CD4-positive, alpha-beta T cell treated with Interleukin-15 for 1 hour (primary cell): Measurements from ENCODE around the gene RNF220.

Source experiments
- DNase-seq: peaks from one replicate; pipeline ENCODE4 v3.0.0-alpha.2; 2020

The RNF220 gene

DNA sequence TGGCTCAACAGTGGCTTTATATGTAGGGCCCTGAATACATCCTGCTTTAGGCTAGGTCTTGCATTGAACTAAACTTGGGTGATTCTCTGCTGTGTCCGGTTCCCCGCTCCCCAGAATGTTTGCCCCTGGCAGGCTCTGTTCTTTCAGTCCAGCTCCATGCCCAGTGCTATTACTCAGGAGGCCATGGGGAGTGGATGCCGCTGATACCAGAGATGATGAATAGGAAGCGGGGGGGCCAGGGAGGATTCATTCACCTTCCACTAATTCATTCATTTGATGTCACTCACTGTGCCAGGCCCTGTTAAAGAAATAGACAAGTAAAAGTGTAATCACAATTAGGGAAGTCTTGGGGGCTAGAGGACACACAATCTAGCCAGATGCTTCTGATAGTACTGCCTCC lies 185.4 kb downstream of the RNF220 start:
- no peak for DNase-seq

DNA sequence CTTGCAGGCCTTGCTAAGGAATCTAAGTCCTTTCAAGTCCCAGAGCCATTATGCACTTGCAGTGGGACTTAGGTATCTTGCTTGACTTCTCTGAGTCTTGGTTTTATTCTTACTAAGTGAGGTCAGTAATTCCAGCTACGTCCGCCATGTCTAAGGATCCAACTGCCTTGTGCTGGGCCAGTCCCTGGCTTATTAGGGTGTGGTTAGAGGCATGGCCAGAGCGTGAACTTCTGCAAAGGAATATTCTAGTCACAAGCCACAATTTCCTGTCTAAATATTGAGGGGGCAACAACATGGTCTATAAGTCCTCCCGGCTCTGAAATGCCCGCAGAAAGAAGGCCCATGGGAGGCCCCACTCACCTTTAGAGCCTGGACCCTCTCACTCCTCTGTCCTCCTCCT lies 186.3 kb downstream of the RNF220 start:
- no peak for DNase-seq

DNA sequence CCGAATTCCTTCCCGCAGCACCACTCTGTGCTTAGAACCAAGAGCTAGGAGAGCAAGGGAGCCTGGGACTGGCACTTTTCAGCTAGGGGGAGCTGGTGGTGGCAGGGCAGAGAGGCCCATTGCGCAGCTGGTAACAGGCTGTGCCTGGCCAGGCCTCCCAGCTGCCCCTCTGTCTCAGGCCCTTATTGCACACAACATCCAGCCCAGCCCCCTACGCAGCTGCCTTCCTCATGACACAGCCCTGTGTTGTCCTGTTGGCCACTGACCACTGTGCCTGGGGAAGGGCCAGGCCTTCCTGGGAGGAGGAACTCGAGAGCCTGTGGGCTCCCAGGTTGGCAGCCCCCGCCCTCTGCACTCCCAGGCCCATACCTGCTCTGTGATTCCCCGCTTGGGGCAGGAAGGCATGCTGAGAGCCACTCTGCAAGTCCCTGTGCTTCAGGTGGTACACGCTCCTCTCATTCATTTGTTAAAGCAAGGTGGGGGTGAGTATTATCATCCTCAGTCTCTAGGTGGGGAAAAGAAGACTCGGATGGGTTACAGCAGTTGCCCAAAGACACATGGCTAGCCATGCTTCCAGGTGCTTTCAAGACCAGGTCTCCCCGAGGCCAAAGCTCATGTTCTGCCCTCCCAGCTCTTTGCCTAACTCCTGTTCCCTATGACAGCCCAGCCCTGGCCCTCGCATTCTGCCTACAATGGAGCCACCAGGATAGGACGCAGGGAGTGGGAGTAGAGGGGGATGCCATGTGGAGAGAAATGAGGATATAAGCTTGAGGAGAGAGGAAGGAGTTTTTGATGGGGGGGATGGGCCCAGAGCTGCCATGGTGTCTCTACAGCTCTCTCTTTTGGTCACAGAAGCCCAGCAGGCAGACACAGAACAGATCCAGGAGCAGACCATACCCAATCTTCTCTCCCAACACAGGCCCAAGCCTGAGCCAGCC lies 187.4 kb downstream of the RNF220 start:
- DNase-seq = no peak

DNA sequence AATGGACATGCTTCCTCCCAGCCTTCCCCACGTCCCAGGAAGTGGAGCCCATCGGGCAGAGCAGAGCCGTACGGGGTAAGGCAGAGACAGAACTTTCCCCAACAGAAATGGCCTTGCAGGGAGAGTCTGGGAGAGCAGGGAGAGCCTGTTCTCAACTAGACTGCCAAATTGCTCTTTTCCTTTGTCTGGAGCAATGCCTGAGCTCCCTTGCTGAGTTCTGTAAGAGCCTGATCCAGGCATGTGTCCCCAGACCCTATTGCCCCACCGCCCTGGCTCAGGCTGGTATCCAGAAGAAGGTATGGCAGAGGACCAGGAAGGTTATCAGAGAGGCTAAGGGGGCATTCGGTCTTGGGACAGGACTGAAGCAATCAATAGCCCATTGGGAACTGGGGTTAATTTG lies 189.3 kb downstream of the RNF220 start:
- DNase-seq = no peak

DNA sequence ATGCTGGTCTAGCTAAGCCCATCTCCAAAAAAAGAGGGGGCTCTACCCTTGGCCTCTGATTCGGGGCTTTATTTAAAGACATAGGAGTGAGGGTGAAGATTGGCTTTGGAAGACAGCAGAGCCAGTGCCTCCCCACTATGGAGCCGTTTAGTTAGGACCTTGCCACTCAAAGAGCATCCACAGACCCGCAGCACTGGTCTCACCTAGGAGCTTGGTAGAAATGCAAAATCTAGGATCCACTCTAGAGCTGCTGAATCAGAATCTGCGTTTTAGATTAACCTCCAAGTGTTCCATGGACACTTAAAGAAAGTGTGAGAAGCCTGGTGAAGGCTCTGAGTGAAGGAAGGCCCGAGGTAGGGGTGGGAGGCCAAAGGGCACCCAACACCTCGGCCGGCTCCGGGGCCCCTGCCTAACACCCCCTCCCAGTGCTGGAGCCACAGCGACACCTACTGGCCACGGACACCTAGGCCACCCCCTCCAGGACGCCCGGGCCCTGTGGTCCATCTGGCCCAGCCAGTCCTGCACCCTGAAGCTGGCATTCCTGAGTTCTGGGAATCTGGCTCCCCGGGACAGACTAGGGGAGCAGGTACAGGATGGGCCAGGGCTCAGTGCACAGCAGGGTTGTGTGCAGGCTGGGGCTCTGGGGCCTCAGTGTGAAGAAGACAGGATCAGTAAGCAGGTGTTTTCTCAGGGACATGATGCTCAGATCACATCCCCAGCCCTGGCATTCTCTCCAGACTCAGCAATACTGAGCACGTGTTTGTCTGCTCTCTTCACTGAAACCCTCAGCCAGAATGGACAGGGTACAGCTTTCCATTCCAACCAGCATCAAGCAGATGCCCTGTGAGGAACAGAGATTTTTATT lies 190.0 kb downstream of the RNF220 start:
- DNase-seq = peak; percentile 57

DNA sequence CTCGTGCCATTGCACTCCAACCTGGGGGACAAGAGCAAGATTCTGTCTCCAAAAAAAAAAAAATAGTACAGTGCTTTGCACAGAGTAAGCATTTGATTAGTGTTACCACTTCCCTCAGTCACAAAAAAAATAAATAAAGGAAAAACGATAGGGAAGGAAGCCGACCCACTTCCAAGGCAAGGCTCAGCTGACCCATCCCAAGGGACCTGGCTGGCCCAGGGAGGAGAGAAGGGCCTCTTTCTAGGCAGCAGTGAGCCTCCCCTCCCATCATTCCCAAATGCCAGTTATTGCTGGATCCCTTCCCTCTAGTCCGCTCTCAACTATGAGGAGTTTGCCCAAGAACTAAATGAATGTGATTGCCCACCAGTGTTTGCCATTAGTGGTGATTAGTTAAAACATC lies 191.5 kb downstream of the RNF220 start:
- no peak for DNase-seq

DNA sequence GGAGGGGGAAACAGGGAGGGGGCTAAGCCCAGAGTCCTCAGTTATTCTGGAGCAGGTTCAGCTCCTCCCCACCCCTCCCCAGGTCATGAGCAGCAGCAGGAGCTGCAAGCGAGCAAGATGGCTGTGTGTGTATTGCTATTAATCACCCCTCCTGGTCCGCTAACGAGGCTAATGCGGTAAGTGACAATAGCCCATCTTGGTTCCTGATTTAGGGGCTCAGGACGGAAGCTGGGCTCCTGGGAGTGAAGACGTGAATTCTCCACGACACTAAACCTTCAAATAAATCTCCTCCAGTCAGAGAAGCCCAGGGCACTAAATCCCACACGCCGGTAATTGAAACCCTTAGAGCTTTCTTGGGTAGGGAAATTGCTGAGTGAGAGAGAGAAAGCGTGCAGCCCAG lies 193.1 kb downstream of the RNF220 start:
- DNase-seq = no peak

DNA sequence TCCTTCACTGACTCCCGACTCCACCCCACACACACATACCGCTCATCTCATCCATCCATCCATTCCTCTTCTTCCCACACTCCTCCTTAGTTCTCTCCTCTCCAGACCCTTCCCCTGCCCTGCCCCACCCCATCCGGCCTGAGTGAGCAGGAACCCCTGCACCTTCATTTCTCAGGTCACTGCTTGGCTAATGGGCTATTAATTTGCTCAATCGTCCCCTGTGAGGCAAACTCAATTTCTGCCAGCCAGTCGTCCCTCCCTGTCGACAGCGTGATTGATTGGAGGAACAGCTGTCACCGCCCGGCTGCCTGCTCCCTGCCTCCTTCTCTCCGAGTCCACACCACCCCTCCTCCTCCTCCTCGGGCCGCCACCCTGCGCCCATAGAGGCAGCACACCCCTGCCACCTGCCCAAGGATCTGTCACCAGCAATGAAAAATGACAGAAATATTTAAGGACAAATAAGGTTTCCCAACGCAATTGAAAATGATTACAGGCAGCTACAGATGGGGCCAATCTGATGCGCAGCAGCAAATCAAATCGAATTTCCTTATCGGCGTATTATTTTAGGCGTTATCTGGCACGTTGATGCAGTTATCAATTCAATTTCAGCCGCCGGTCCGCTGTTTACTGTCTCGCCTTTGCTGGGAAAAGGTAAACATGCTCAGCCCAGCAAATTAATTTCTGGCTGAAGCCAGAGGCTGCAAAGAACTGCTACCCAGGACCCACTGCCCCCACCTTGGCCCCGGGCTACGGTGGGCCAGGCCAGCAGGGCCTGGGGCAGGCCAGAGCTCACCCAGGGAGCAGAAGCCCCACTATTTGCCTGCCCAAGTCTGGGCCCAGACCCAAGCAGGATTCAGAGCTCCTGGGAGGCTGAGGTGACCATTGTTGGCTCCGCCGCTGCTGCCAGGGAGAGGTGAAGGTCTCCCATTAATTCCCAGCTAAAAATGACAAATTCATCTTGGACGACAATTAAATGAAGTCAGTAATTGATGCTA lies 197.9 kb downstream of the RNF220 start:
- no peak for DNase-seq

DNA sequence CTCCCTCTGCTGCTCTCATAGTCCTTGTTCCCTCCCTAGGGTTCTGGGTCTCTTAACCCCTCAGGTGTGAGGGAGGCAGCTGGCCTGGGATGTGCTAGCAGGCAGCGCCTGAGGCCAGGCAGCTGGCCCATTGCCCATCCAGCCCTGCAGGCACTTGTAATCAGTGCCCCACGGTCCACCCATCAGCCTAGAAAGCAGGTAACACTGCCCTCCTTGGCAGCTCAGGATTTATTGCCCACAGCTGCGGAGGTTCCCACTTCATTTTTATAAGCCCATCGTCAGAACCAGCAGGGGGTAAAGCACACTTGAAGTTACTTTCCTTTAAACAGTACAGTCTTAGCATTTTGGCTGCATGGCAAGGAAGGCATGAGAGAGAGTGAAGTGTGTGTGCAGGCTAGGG lies 198.7 kb downstream of the RNF220 start:
- DNase-seq = no peak

DNA sequence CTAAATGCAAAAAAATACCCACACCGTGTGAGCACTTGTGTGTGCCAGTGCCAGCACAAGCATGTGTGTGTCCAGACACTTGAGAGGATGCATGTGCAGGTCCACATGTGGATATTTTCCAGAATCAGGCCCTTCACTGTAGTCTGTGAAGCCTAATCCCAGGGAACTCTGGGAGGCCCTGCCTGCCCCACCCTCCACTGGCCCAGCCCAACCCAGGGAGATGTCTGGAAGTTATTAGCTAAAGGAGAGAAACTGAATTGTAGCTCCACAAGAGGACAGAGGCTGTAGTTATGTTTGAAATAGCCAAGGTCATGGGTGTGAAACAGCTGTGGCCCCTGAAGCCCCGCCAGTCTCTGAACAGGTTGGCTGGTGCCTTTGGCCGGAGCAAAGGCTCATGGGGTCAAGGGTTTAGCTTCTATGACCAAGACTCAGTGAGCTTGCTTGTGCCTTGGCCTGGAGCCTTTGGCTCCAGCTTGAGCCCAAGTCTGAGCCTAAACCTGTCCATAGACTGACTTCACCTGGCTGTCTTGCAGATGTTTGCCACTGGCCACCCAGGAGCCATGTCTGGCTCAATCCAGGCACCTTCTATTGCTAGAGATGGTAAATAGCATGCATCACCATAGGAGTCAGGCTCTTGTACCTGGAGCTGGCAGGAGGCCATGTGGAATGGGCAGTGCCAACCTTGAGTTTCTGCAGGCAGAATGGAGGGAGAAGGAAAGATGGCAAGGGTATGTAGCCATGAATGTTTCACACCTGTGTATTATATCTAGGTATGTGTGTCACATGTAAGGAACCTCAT lies 199.3 kb downstream of the RNF220 start:
- no peak for DNase-seq

DNA sequence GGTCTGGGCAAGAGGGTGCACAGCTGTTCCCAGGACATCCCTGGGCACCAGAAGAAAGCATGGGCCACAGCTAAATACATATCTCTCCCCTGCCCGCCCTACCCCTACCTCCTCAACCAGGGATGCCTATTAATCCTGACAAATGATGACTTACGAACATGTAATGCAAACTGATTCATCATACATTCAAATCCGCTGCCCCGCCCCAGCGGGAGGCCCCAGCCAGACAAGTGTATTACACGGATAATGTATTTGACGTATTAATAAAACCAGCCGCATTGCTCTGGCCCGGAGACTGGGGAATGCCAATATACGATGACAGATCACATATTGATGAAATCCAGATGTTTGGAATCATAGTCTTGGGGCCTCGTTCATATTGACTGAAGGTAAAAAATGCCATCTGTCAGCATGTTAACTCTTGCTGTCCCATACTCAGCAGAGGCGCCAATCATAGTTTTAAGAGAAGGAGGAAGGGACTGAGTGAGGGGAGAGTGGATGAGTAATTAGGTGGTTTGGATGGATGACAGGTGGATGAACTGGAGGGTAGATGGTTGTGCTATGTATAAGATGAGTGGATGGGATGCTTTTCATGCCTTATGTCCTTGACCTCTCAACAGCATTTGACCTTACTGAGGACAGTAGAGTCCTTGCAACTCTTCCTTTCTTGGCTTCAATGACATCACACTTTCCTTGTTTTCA lies 201.0 kb downstream of the RNF220 start:
- DNase-seq = no peak

DNA sequence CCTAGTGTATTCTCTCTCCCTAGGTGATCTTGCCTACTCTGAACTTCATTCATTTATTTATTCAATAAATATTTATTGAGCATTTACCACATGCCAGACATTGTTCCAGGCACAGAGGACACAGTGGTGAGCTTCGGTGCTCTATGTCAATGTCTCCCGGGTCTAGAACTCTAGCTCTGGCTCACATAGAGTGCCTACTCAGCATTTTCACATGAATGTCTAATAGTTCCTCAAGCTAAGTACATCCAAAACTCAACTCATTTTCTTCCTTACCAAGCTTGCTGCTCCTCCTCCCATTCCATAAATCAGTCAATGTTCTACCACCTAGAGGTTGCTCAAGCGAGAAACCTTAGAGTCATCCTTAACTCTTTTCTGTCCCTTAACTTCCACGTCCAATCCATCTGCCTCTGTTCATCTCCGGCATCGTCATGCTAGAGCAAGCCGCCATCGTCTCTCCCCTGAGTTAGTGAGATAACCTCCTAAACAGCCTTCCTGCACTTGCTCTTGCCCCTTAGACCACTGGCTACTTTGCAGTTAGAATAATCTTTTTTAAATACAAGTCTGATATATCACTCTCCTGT lies 201.7 kb downstream of the RNF220 start:
- no peak for DNase-seq

DNA sequence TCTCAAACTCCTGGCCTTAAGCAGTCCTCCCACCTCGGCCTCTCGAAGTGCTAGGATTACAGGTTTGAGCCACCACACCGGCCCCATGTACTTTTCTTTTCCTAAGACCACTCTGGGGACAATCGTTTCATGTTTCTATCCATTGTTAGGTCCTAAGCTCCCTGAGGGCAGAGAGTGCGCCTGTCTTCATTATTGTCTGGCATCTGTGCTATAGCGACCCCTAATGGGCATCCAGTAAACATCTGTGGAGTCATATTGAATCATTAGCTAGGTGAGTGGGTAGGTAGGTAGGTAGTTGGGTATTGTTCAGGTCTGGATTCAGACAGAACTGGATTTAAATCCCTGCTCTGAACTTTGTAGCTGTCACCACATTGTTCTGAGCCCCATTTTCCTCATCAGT lies 203.1 kb downstream of the RNF220 start:
- no peak for DNase-seq

DNA sequence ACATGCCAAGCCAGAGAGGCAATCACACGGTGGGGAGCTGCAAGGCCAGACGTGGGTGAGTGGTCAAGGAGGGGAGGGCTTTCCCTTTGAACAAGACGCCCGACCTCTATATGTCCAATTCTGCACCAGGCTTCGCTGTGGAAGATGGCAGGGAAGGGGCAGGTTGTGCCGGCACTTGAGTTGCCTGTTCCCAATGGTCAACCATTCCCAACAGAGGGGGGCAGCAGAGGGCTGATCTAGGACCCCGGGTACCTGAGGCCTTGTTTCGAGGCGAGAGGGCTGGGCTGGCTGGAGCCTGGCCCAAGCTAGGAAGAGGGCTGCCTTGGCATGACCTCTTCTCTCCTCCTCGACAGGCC lies 204.3 kb downstream of the RNF220 start:
- DNase-seq = no peak

DNA sequence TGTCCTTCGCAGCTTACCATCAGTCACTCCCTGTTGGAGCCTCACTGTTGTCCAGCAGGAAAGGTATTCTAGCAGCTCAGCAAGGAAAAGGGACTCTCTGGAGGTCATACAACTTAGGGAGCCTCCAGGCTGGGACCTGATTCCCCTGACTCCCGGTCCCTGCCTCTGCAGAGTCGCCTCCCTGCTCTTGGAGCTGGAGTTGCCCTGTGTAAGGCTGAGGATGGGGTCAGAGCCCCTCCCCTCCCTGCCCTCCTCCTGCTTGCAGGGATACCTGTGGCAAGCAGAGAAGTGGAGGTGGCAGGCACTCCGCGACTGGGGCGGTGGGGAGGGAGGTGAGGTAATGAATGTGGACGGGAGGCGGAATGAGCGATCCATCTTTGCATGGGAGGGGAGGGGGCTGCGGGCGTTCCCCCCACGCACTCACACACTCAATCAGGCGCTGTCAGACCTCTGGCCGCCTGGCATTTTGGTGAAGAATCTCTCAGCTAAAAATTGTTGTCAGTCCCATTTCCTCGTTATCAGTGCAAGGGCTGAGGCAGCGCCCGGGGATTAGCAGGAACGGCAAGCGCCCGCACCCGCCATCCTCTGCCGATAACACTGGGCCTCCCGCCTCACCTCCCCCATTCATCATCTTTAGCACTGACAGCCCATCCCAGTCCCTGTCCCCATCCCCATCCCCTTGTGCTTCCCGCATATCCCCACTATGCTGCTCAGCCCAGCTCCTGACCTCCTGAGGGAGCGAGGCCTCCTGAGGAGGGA lies 204.9 kb downstream of the RNF220 start:
- DNase-seq = no peak

DNA sequence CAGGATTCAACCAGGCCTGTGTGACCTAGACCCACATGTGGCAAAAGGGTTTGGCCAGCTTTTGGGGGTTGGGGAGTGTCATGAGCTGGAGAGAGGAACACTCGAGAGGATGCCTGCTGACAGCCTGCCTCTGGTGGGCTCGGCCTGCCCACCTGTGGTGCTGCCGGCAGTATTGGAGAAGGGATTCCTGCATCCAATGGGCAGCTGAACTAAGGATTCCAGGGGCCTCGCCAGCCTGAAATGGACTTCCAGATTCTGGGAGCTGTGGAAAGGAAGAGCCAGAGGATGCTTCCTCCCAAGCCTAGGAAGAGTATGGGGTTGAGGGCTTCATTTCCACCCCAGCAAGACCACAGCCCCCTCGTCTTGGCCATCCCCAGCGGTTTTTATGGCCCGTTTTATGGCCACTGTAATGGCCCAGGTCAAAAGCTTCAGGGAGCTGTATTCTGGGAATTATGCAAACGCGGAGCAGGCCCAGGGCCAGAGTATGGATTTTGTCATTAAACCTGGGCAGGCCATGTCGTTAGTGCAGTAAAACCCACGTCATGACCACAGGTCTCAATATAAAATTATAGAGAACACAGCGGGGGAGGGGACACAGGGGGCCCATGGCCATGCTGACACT lies 205.6 kb downstream of the RNF220 start:
- no peak for DNase-seq

DNA sequence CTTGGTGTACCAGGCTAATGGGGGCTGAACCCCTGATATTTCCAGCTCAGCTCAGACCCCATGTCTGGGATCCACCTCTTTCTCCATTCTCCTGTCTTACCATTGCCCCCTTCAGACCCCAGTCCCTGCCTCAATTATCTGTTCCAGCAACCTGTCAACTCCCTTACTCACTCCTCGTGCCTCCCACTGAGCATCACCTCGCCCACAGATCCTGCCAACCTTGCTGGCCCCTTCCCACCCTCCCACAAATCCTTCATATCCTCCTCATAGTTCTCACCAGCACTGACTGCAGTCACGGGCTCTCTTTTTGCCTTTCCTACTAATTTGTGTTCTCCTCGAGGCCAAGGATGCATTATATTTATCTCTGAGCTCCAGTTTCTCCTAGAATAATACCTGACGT lies 206.4 kb downstream of the RNF220 start:
- DNase-seq = no peak

DNA sequence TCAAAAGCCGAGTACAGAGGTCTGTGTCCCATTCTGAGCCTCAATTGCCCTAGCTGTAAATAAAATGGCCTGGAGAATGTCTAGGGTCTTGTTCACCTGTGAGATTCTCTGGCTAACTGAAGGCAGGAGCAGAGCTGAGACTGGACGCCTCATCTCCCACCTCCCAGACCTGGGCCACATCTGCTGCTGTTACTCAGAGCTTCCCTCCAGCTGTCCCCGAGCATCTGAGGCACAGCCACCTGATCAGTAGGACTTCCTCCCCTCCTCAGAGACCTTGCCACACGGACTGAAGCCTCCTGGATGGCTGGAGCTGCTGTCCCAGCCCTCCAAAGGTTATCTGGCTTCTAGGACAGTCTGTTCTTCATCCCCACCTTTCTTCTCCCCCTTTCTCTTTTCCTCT lies 206.8 kb downstream of the RNF220 start:
- no peak for DNase-seq

DNA sequence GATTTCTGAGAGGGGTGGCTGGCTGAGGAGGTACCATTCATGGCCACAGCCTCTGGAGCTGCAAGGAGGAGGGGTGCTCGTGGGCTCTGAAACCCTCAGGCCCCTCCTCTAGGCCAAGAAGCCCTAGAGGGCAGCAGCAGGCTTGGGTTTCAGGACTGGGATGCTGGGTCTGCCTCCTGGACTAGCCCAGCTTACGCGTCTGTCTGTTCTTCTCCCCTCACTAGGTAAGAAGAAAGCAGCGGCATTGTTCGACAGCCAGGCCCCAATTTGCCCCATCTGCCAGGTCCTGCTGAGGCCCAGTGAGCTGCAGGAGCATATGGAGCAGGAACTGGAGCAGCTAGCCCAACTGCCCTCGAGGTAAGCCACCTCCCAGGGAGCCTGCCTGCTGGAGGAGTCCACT lies 208.9 kb downstream of the RNF220 start:
- DNase-seq = no peak
